Coronary artery (tissue), 2 donors: Measurements from ENCODE around the gene KASH5.

ENCODE experiments used
- DNase-seq: peaks from one replicate; pipeline ENCODE4 v3.0.0-alpha.2; 2017; ENCODE audit warnings: low spot score
- H3K27ac ChIP-seq, 2 donors: fragments of 200-600 bp; sonication (generic); one replicate each; pipeline ENCODE4 v1.5.1; 2016 to 2019
- H3K4me3 ChIP-seq: fragments of 200-600 bp; sonication (generic); 2 replicates; pipeline ENCODE4 v1.5.1; 2016; ENCODE audit warnings: mild to moderate bottlenecking, moderate library complexity
- TF ChIP-seq, protein P1 (sequence below): fragments of 200-600 bp; sonication (generic); IDR thresholded peaks from one replicate; pipeline ENCODE4 v1.5.1; 2019; ENCODE audit warnings: antibody characterized with exemption

The KASH5 gene

DNA sequence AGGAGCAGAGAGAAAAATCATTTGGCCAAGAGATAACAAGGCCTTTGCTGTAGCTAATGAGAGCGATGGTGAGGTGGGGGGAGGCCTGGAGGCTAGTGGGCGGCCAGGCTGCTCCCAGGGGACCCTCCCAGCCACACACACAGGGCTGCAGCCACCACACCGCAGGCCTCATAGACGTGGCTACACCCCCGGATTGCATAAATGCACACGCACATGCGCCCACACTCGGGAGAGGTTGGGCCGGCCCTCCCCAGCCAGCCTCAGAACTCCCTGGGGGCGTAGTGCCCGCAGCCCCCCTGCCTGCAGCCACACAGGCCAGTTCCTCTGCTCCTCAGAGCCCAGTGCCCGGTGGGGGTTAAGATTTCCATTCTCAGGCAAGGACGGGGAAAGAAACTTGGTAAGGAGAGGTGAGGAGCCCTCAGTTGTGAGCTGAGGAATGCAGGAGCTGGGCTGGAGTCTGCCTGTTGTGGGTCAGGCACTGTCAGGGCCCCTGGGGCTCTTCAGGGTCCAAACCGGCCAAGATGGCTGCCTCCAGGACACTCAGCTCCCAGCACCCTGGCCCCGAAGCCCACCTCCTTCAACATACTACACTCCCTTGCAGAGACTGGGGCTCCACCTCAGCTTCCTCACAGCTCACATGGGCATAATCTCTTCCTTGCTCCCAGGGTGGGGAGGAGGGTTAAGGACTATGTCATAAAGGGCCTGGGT lies 27.2 kb downstream of the KASH5 start:
- DNase-seq: no peak
- Histone ChIP-seq H3K4me3 (no peak overlapping the region), H3K27ac (no peak overlapping the region)
- TF ChIP-seq, protein P1, sequence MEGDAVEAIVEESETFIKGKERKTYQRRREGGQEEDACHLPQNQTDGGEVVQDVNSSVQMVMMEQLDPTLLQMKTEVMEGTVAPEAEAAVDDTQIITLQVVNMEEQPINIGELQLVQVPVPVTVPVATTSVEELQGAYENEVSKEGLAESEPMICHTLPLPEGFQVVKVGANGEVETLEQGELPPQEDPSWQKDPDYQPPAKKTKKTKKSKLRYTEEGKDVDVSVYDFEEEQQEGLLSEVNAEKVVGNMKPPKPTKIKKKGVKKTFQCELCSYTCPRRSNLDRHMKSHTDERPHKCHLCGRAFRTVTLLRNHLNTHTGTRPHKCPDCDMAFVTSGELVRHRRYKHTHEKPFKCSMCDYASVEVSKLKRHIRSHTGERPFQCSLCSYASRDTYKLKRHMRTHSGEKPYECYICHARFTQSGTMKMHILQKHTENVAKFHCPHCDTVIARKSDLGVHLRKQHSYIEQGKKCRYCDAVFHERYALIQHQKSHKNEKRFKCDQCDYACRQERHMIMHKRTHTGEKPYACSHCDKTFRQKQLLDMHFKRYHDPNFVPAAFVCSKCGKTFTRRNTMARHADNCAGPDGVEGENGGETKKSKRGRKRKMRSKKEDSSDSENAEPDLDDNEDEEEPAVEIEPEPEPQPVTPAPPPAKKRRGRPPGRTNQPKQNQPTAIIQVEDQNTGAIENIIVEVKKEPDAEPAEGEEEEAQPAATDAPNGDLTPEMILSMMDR: no peak

DNA sequence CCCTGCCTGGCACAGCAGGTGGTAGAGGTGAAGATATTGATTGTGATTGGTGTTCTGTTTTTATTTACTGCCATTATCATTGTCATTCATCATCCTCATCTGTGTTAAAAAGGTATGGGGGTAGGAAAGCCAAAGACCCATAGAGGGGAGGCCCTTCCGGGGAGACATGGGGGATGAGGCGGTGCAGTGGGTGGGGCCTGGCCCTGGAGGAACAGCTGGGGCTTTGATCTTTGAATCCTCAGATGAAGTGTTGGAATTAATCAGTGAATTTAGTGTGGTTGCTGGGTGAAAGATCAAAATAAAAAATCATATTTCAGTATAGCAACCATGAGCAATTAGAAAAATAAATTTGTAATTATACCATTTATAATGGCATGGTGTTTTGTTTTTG lies 27.8 kb downstream of the KASH5 start:
- DNase-seq: no peak
- H3K4me3 ChIP-seq: no peak overlapping the region
- TF ChIP-seq, protein P1: no peak
- no peak overlapping the region for H3K27ac ChIP-seq

DNA sequence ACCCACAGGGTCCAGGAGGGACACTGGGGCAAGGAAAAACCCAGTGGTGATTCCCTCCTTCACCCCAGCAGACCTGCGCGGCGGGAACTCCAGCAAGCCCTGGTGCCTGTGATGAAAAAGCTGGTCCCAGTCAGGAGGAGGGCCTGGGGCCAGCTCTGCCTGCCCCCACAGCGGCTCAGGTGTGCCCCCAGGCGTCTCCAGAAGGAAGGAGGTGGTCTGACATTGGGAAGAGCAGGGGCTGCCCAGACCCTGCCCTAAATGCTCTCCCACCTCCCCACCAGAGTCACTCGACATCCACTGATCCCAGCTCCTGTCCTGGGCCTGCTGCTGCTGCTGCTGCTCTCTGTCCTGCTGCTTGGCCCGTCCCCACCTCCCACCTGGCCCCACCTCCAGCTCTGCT lies 29.0 kb downstream of the KASH5 start:
- Histone ChIP-seq H3K27ac (no peak overlapping the region), H3K4me3 (no peak overlapping the region)
- TF ChIP-seq, protein P1: no peak

DNA sequence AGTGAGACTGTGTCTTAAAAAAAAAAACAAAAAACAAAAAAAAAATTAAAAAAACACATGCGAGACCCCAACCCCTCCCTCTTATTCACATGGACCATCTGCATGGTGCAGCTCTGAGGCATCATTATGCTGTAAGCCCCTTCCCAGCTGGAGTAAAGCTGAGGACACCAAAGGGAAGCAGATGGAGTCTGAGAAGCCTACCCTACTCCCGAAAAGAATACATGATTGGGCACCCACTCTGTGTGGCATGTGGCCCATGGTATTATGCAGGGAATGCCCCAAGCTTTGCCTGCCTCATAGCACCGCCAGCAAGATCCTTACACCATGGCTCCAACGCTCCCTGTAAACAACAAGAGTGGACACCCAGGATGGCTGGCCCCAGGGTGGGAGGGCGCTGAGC lies 30.5 kb downstream of the KASH5 start:
- no peak overlapping the region for H3K4me3 ChIP-seq
- no peak overlapping the region for H3K27ac ChIP-seq
- DNase-seq: no peak
- TF ChIP-seq, protein P1: no peak

More for the DNA sequence above, 29.0 kb downstream of the KASH5 start:
- no peak for DNase-seq

DNA sequence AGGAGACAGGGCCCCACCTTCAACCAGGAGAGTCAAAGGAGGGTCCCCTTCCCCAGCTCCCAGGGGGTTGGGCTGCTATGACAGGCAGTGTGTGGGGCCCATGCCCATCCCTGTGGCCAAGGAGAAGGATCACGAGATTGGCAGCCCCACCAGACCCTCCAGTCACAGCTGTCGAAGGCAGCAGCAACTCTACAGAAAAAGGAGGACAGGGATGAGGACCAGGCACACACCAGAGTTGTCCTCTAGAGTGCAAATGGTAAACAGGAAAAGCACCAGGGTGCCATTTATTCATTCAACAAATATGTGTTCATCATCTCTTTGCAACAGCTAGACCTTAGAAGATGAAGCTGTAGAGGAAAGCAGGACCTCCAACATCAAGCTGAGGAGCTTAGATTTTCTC lies 31.1 kb downstream of the KASH5 start:
- DNase-seq: no peak
- TF ChIP-seq, protein P1: no peak
- Histone ChIP-seq H3K27ac (no peak overlapping the region), H3K4me3 (no peak overlapping the region)

DNA sequence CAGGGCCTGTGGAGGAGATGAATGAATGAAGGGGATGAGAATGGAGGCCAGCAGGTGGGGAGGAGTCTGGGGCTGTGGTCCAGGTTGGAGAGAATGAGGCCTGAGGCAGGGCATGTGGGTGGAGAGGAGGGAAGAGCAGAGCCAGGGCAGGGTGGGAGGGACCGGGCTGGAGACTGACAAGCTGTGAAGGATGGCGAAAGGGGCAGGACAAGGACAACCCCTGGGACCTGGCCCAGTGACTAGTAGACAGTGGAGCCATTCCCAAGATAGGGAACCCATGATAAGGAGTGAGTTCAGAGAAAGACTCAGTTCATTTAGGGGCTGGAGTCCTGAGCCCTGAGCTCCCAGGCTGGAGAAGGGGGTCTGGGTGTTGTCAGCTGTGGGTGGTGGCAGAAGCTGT lies 32.2 kb downstream of the KASH5 start:
- H3K27ac ChIP-seq: no peak overlapping the region
- no peak for DNase-seq
- TF ChIP-seq, protein P1: no peak
- H3K4me3 ChIP-seq: no peak overlapping the region
